H9 (cell line): ENCODE results near the gene TTC33. TPM values are rescaled to one million over a fixed set of nuclear protein-coding genes. Genes with fewer than 3 reads are reported as not detected.

Source experiments
- DNase-seq: peaks from one replicate; pipeline ENCODE4 v3.0.0-alpha.2; 2017
- H2AFZ ChIP-seq: one replicate; pipeline ENCODE4 v1.6.1; 2013; ENCODE audit warnings: mild to moderate bottlenecking, low read length, control low read depth, moderate library complexity
- H2AK5ac ChIP-seq: 2 replicates; pipeline ENCODE4 v1.6.1; 2013; ENCODE audit warnings: low read length, control low read depth, mixed read lengths; ENCODE audit not compliant: insufficient read length
- H2BK120ac ChIP-seq: one replicate; pipeline ENCODE4 v1.6.1; 2013; ENCODE audit warnings: low read depth, mild to moderate bottlenecking, low read length, control low read depth, inconsistent platforms; ENCODE audit not compliant: poor library complexity, severe bottlenecking
- H2BK12ac ChIP-seq: 2 replicates; pipeline ENCODE4 v1.6.1; 2013; ENCODE audit warnings: low read length, control low read depth, mixed read lengths, low read depth; ENCODE audit not compliant: insufficient read length
- H2BK15ac ChIP-seq: 2 replicates; pipeline ENCODE4 v1.6.1; 2013; ENCODE audit warnings: low read depth, low read length, control low read depth
- H2BK20ac ChIP-seq: one replicate; pipeline ENCODE4 v1.6.1; 2013; ENCODE audit warnings: low read depth, mild to moderate bottlenecking, low read length, control low read depth, inconsistent platforms; ENCODE audit not compliant: poor library complexity, severe bottlenecking
- H2BK5ac ChIP-seq: 2 replicates; pipeline ENCODE4 v1.6.1; 2013; ENCODE audit warnings: low read length, control low read depth, mixed read lengths; ENCODE audit not compliant: insufficient read length
- H3K14ac ChIP-seq: 2 replicates; pipeline ENCODE4 v1.6.1; 2013; ENCODE audit warnings: low read length, control low read depth; ENCODE audit not compliant: insufficient read depth
- H3K18ac ChIP-seq: 2 replicates; pipeline ENCODE4 v1.6.1; 2013; ENCODE audit warnings: low read depth, mild to moderate bottlenecking, mixed read lengths, low read length, control low read depth; ENCODE audit not compliant: insufficient read length
- H3K23ac ChIP-seq: 2 replicates; pipeline ENCODE4 v1.6.1; 2013; ENCODE audit warnings: low read length, control low read depth, mixed read lengths, low read depth; ENCODE audit not compliant: insufficient read length
- H3K23me2 ChIP-seq: 2 replicates; pipeline ENCODE4 v1.6.1; 2013; ENCODE audit warnings: low read depth, mild to moderate bottlenecking, mixed read lengths, low read length, control low read depth; ENCODE audit not compliant: insufficient read length, poor library complexity, severe bottlenecking
- H3K27ac ChIP-seq: 2 replicates; pipeline ENCODE4 v1.5.1; 2013; ENCODE audit warnings: low read length, control low read depth, mixed read lengths, low read depth; ENCODE audit not compliant: insufficient read length
- H3K27me3 ChIP-seq: 2 replicates; pipeline ENCODE4 v1.6.1; 2013; ENCODE audit warnings: low read length, control low read depth, inconsistent platforms; ENCODE audit not compliant: insufficient read depth
- H3K4ac ChIP-seq: 2 replicates; pipeline ENCODE4 v1.6.1; 2013; ENCODE audit warnings: low read depth, mild to moderate bottlenecking, control low read depth, inconsistent platforms, low read length, moderate library complexity
- H3K4me1 ChIP-seq: 2 replicates; pipeline ENCODE4 v1.6.1; 2013; ENCODE audit warnings: low read length, control low read depth, inconsistent platforms; ENCODE audit not compliant: insufficient read depth
- H3K4me2 ChIP-seq: 2 replicates; pipeline ENCODE4 v1.6.1; 2013; ENCODE audit warnings: low read length, control low read depth, mixed read lengths; ENCODE audit not compliant: insufficient read length, insufficient read depth
- H3K56ac ChIP-seq: 2 replicates; pipeline ENCODE4 v1.6.1; 2013; ENCODE audit warnings: low read depth, mild to moderate bottlenecking, mixed read lengths, low read length, control low read depth; ENCODE audit not compliant: insufficient read length
- H3K79me1 ChIP-seq: 2 replicates; pipeline ENCODE4 v1.6.1; 2013; ENCODE audit warnings: low read depth, mild to moderate bottlenecking, moderate library complexity, low read length, control low read depth, inconsistent platforms; ENCODE audit not compliant: insufficient read depth, poor library complexity, severe bottlenecking
- H3K79me2 ChIP-seq: 2 replicates; pipeline ENCODE4 v1.6.1; 2013; ENCODE audit warnings: low read length, control low read depth, inconsistent platforms; ENCODE audit not compliant: insufficient read depth
- H3K9ac ChIP-seq: 2 replicates; pipeline ENCODE4 v1.6.1; 2013; ENCODE audit warnings: low read length, control low read depth, mixed read lengths; ENCODE audit not compliant: insufficient read length; ENCODE audit errors: extremely low read depth
- H3K9me3 ChIP-seq: one replicate; pipeline ENCODE4 v1.6.1; 2013; ENCODE audit warnings: low read depth, low read length, inconsistent platforms; ENCODE audit not compliant: control insufficient read depth
- H3T11ph ChIP-seq: one replicate; pipeline ENCODE4 v1.6.1; 2013; ENCODE audit warnings: mild to moderate bottlenecking, low read length, control low read depth, inconsistent platforms
- H4K20me1 ChIP-seq: one replicate; pipeline ENCODE4 v1.6.1; 2013; ENCODE audit not compliant: control insufficient read depth, insufficient read length, insufficient read depth
- H4K5ac ChIP-seq: 2 replicates; pipeline ENCODE4 v1.6.1; 2013; ENCODE audit warnings: low read depth, mild to moderate bottlenecking, mixed read lengths, low read length, control low read depth; ENCODE audit not compliant: insufficient read length
- H4K8ac ChIP-seq: replicated peaks from 2 replicates; pipeline ENCODE4 v1.6.1; 2013; ENCODE audit warnings: low read length, control low read depth, mixed read lengths, low read depth; ENCODE audit not compliant: insufficient read length
- H4K91ac ChIP-seq: 2 replicates; pipeline ENCODE4 v1.6.1; 2013; ENCODE audit warnings: low read depth, mild to moderate bottlenecking, moderate library complexity, mixed read lengths, low read length, control low read depth; ENCODE audit not compliant: insufficient read length
- H3K27ac Mint-ChIP-seq, 3 experiments: 2 replicates in 2 of 3; 3 replicates in 1 of 3; pipeline ENCODE4 v1.8.0; 2020 to 2021; ENCODE audit warnings: mixed read lengths in 3 of 3, mild to moderate bottlenecking in 1 of 3, moderate library complexity in 1 of 3
- H3K27me3 Mint-ChIP-seq: 2 replicates; pipeline ENCODE4 v1.8.0; 2021; ENCODE audit warnings: low read depth, mild to moderate bottlenecking, moderate library complexity, mixed read lengths
- H3K36me3 Mint-ChIP-seq, 3 experiments: 2 replicates in 2 of 3; 3 replicates in 1 of 3; pipeline ENCODE4 v1.8.0; 2020 to 2021; ENCODE audit warnings: low read depth in 3 of 3, mixed read lengths in 3 of 3; ENCODE audit not compliant: insufficient read depth in 1 of 3
- H3K4me1 Mint-ChIP-seq, 2 experiments: 2 replicates each; pipeline ENCODE4 v1.8.0; 2020; ENCODE audit warnings: mixed read lengths in 2 of 2
- H3K4me3 Mint-ChIP-seq, 2 experiments: 2 replicates in 1 of 2; 3 replicates in 1 of 2; pipeline ENCODE4 v1.8.0; 2020 to 2021; ENCODE audit warnings: mild to moderate bottlenecking in 2 of 2, mixed read lengths in 2 of 2, moderate library complexity in 1 of 2
- H3K9me3 Mint-ChIP-seq, 2 experiments: 2 replicates in 1 of 2; 3 replicates in 1 of 2; pipeline ENCODE4 v1.8.0; 2020; ENCODE audit warnings: mild to moderate bottlenecking in 2 of 2, mixed read lengths in 2 of 2, moderate library complexity in 1 of 2
- CTCF ChIP-seq: fragments of 200-600 bp; sonication (generic); conservative IDR thresholded peaks from 3 replicates; pipeline ENCODE4 v1.8.0; 2021; ENCODE audit warnings: antibody characterized with exemption, mild to moderate bottlenecking
- WGBS: extraction: QIAGEN DNeasy Blood & Tissue Kit; methylation state at CpG from one replicate; pipeline ENCODE4 v1.1.7; 2013; ENCODE audit warnings: missing lambda C conversion rate, low lambda C conversion rate, mixed read lengths; ENCODE audit not compliant: insufficient read length; ENCODE audit errors: extremely low coverage; 5-methylcytosine and 5-hydroxymethylcytosine counted together
- total RNA-seq: library from RNA; stranded (reverse); gene quantifications from 2 replicates; pipeline ENCODE4 v1.2.1, GENCODE V29; 2021

Gene TTC33
- total RNA-seq, 1 experiment from 2014 or later: 7.3 TPM

- no peaks in the 10 kb centered on the region for H4K20me1 ChIP-seq
- H3K9me3 Mint-ChIP-seq: no peaks in the 10 kb centered on the region
- no peak overlapping the region; a peak in 1 of 7 replicates for H3K27ac Mint-ChIP-seq
- no peak overlapping the region for H3K27ac ChIP-seq
- no peaks in the 10 kb centered on the region for H3K79me2 ChIP-seq
- H3K23ac ChIP-seq: no peak overlapping the region
- H3K9ac ChIP-seq: no peak overlapping the region
- no peak overlapping the region for H3K56ac ChIP-seq
- no peaks in the 10 kb centered on the region for H3K23me2 ChIP-seq
- H2AK5ac ChIP-seq: no peak overlapping the region
- H3K18ac ChIP-seq: no peak overlapping the region
- H3K36me3 Mint-ChIP-seq: no peaks in the 10 kb centered on the region
- no peak overlapping the region for H2AFZ ChIP-seq
- DNase-seq: no peak
- H2BK12ac ChIP-seq: no peak overlapping the region
- no peak overlapping the region for H3K4ac ChIP-seq
- no peaks in the 10 kb centered on the region for H3K9me3 ChIP-seq
- no peak overlapping the region for H4K5ac ChIP-seq
- no peak overlapping the region for H2BK5ac ChIP-seq
- no peak for TF ChIP-seq CTCF
- H3K4me2 ChIP-seq: no peak overlapping the region
- no peaks in the 10 kb centered on the region for H3K4me1 Mint-ChIP-seq
- no peaks in the 10 kb centered on the region for H3K4me1 ChIP-seq
- no peak overlapping the region for H2BK20ac ChIP-seq
- no peak overlapping the region for H3T11ph ChIP-seq
- no peak overlapping the region for H2BK15ac ChIP-seq
- H4K91ac ChIP-seq: no peak overlapping the region
- H3K27me3 Mint-ChIP-seq: no peaks in the 10 kb centered on the region
- H3K79me1 ChIP-seq: no peaks in the 10 kb centered on the region
- H4K8ac ChIP-seq: no peak overlapping the region
- no peaks in the 10 kb centered on the region for H3K27me3 ChIP-seq
- H2BK120ac ChIP-seq: no peak overlapping the region
- H3K14ac ChIP-seq: no peak overlapping the region
- WGBS: no CpG with 5 or more reads among the region's 3 CpGs
- H3K4me3 Mint-ChIP-seq: no peak overlapping the region
These were observed 140.7 kb downstream of the TTC33 start for GRCh38 chr5:40614923-40615585.
